ENCODE measurements around the gene DHODH.

DNA sequence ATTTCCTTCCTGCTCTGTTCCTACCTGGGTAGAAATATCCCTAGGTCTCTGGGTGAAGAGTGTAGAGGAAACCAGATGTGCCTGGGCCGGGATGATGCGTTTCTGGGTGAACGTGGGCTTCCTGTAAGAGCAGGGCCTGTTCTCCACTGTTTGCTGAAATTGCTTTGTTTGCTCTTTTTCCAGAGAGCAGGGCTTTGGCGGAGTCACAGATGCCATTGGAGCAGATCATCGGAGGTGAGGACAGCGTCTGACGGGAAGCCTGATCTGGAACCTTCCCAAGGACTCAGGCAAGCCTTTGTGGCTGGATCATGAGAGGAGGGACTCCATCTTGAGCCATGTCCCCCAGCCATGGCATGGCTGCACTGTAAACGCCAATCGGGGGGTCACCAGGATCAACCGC, 15.4 kb downstream of the DHODH start:
- TF ChIP-seq CTCF (IDR thresholded peaks at IDR 0.05) (no peak), POLR2A (IDR thresholded peaks at IDR 0.05) (no peak), POLR2AphosphoS5 (IDR thresholded peaks at IDR 0.05) (no peak), EP300 (IDR thresholded peaks at IDR 0.05; ENCODE audit: low read depth) (no peak)

Measured in transverse colon (tissue), 4 donors.